Panc1 (cell line): ENCODE measurements around the gene MCM3AP. TPM values are rescaled to one million over a fixed set of nuclear protein-coding genes. Genes with fewer than 3 reads are reported as not detected.

Experiments
- ATAC-seq: fragments of 200-7000 bp; cut with Tn5 transposase; 2 replicates; pipeline ENCODE4 v1.9.1; 2020; ENCODE audit warnings: mild to moderate bottlenecking, moderate library complexity
- BruUV-seq: library from RNA; stranded (reverse); fragments of 400-500 nt; replicated peaks from 2 replicates; lab custom pipeline; 2021; lab: Mats Ljungman, UMichigan
- CTCF ChIA-PET: fragments of 300-600 bp; sonication (Branson Sonifier 250); formaldehyde crosslinking; loops from one replicate; lab custom pipeline; 2022; ENCODE audit warnings: antibody characterized with exemption; lab: Charles Lee
- POLR2A ChIA-PET: fragments of 300-600 bp; sonication (Branson Sonifier 250); formaldehyde crosslinking; loops from one replicate; lab custom pipeline; 2022; ENCODE audit warnings: antibody characterized with exemption; lab: Charles Lee
- DNase-seq: peaks from one replicate; pipeline ENCODE4 v3.0.0-alpha.2; 2010; ENCODE audit warnings: low read depth, low spot score
- H3K27ac ChIP-seq: 2 replicates; pipeline ENCODE4 v1.5.1; 2011; ENCODE audit warnings: mild to moderate bottlenecking, low read length, inconsistent platforms
- H3K27me3 ChIP-seq: fragments of 200-500 bp; sonication (Bioruptor generic); 2 replicates; pipeline ENCODE4 v1.6.0; 2014; ENCODE audit warnings: low read length, inconsistent platforms; ENCODE audit not compliant: control insufficient read depth, insufficient read depth
- H3K36me3 ChIP-seq: fragments of 200-500 bp; sonication (Bioruptor generic); 2 replicates; pipeline ENCODE4 v1.5.1; 2014; ENCODE audit warnings: inconsistent platforms, mild to moderate bottlenecking, low read length, moderate library complexity; ENCODE audit not compliant: control insufficient read depth, insufficient read depth
- H3K4me1 ChIP-seq: 2 replicates; pipeline ENCODE4 v1.5.1; 2011; ENCODE audit warnings: inconsistent platforms, mild to moderate bottlenecking, low read length, moderate library complexity; ENCODE audit not compliant: control insufficient read depth, insufficient read depth
- H3K4me3 ChIP-seq, 2 experiments: 2 replicates each; pipeline ENCODE4 v1.5.1; 2011 to 2012; ENCODE audit warnings: low read depth in 2 of 2, low read length in 2 of 2, mild to moderate bottlenecking in 2 of 2, inconsistent platforms in 1 of 2, moderate library complexity in 1 of 2
- H3K9me3 ChIP-seq: fragments of 200-500 bp; sonication (Bioruptor generic); 2 replicates; pipeline ENCODE4 v1.5.1; 2014; ENCODE audit warnings: low read depth, mild to moderate bottlenecking, inconsistent platforms, low read length, moderate library complexity; ENCODE audit not compliant: control insufficient read depth, insufficient read depth
- CTCF ChIP-seq: fragments of 450-650 bp; IDR thresholded peaks from 2 replicates; pipeline ENCODE4 v1.5.1; 2017; ENCODE audit warnings: mild to moderate bottlenecking
- POLR2AphosphoS5 ChIP-seq: IDR thresholded peaks from 2 replicates; pipeline ENCODE4 v1.6.1; 2012; ENCODE audit warnings: mild to moderate bottlenecking, low read depth, low read length, moderate library complexity
- REST ChIP-seq, 2 experiments: IDR thresholded peaks; 2 replicates each; pipeline ENCODE4 v1.6.1; 2011 to 2012; ENCODE audit warnings: low read depth in 2 of 2, control low read depth in 1 of 2, low read length in 1 of 2, mild to moderate bottlenecking in 1 of 2, moderate library complexity in 1 of 2; ENCODE audit not compliant: insufficient read depth in 1 of 2
- SIN3A ChIP-seq: IDR thresholded peaks from 2 replicates; pipeline ENCODE4 v1.6.1; 2012; ENCODE audit warnings: low read depth, mild to moderate bottlenecking, low read length, moderate library complexity, borderline replicate concordance; ENCODE audit not compliant: insufficient read depth
- TCF7L2 ChIP-seq: IDR thresholded peaks from 2 replicates; pipeline ENCODE4 v1.6.1; 2011; ENCODE audit warnings: mild to moderate bottlenecking, low read depth, low read length, inconsistent platforms
- in situ Hi-C: cut with HindIII; loops from 2 replicates; pipeline ENCODE4 v1.10.0; 2016; ENCODE audit warnings: low sequenced_read_pairs, low pct_unique_long_range_greater_than_20kb
- intact Hi-C: fragments of 100-400 bp; cut with micrococcal nuclease; formaldehyde crosslinking; loops from one replicate; pipeline ENCODE4 v1.10.0; 2022; ENCODE audit not compliant: unreplicated experiment
- total RNA-seq: library from RNA; stranded (reverse); gene quantifications from one replicate; pipeline ENCODE4 v1.2.1, GENCODE V29; 2021; ENCODE audit not compliant: unreplicated experiment

Gene MCM3AP
- total RNA-seq, 1 experiment from 2014 or later = 95.0 TPM

DNA sequence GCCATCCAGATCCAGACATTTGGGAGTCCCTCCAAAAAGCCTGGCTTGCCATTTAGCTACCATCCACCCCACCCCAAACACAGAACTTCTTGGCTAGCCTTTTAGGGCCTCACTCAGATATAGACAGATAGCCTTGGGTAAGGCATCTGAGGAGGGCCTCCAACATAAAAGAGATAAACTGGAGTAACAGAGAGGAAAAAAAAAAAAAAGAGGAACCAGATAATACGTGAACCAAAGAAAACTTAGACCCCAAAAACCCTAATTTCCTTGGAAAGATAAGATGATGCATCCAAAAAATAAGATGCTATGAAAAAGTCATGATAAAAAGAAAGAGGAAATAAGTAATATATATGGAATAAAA lies 37.0 kb downstream of the MCM3AP start:
- DNase-seq (no peak), ATAC-seq (no peak)
- Histone ChIP-seq H3K4me1 (no peaks in the 10 kb centered on the region), H3K4me3 (no peak overlapping the region), H3K9me3 (no peaks in the 10 kb centered on the region), H3K27ac (no peak overlapping the region), H3K27me3 (no peaks in the 10 kb centered on the region), H3K36me3 (peaks cover 3% of the 10 kb centered on the region)
- intact Hi-C loops = no loop called here
- POLR2A ChIA-PET = interaction anchor here (0.6 kb wide), 1 partner anchor 207 kb away, joined by 3 read pairs; no protein-coding TSS in a partner anchor
- CTCF ChIA-PET = interaction anchor here (0.7 kb wide), 1 partner anchor 325 kb away, joined by 5 read pairs; no protein-coding TSS in a partner anchor
- in situ Hi-C loops = no loop called here
- TF ChIP-seq POLR2AphosphoS5 (no peak), TCF7L2 (no peak), CTCF (no peak), SIN3A (no peak), REST (IDR thresholded peaks at IDR 0.05; ENCODE audit: insufficient read depth in 1 of 2, low read depth in 2 of 2, low read length in 1 of 2) (no peak)
- BruUV-seq = no TSS peak

DNA sequence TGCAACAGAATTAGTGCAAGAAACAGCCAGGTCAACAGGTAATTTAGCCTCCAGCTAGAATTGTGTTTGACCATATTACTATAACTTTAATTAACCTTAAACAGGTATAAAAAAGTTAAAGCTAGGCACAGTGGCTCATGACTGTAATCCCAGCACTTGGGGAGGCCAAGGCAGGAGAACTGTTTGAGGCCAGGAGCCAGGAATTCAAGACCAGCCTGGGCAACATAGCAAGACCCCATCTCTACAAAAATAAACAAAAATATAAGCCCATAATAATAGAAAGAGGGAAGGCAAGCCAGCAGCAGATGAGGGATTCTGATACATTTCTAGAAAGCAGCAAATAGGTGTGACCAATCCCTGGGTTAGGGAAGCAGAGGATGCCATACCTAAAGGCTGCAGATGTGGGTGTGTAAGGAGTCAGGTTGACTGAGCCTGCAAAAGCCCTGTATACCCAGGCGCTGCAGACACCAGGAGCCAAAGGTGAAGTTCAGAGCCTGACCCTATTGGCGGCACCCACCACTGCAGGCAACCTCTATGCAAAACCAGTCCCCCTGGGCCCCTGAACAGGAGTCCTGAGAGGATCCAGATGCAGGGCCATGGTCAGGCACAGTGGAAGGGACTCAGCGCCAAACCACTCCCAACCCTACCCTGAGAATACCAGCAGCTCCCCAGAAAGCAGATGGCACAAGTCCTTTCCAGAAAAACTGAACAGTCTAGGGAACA lies 37.6 kb downstream of the MCM3AP start:
- ATAC-seq = no peak
- no peaks in the 10 kb centered on the region for H3K9me3 ChIP-seq
- DNase-seq = no peak
- BruUV-seq = no TSS peak
- intact Hi-C loops (no loop called here), in situ Hi-C loops (no loop called here)
- TF ChIP-seq SIN3A = no peak
- TF ChIP-seq CTCF = no peak
- TF ChIP-seq POLR2AphosphoS5 = no peak
- no peak for TF ChIP-seq TCF7L2
- no peak for TF ChIP-seq REST (IDR thresholded peaks at IDR 0.05; ENCODE audit: insufficient read depth in 1 of 2, low read depth in 2 of 2, low read length in 1 of 2)
- H3K4me3 ChIP-seq = no peak overlapping the region
- ChIA-PET CTCF (interaction anchor here (0.7 kb wide), 1 partner anchor 324 kb away, joined by 5 read pairs; no protein-coding TSS in a partner anchor), POLR2A (interaction anchor here (0.5 to 0.6 kb wide), 2 partner anchors 10 to 207 kb away, joined by 3 read pairs; no protein-coding TSS in a partner anchor)
- peaks cover 3% of the 10 kb centered on the region for H3K36me3 ChIP-seq
- H3K27ac ChIP-seq = no peak overlapping the region
- H3K27me3 ChIP-seq = no peaks in the 10 kb centered on the region
- no peaks in the 10 kb centered on the region for H3K4me1 ChIP-seq
